ENCODE measurements around the gene CPXM1.

Gene CPXM1

DNA sequence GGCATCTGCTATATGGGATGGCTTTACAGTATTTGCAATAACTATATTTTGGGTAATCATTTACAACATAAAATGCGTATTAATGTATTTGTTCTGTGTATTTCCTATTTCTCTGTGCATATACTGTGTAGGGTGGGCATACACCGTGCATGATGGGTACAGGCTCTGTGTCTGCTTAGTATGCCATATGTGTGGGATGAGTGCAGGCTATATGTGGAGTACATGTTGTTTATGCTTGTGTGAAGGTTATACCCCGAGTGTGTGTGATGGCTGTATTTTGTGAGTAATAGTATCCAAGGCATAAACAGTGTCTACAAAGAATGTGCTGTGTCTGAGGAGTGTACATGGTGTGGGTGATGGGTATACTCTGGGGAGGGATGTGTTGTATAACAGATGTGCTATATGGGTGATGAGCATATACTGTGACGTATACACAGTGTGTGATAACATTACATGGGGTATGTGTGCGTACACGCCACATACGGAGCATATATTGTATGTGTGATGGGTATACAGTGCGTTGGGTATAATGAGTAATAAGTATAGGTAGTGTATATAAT, 52.7 kb downstream of the CPXM1 start:
- no peak for DNase-seq

- no peak for DNase-seq
Observed at GRCh38 chr20:2746636-2747265, 53.7 kb downstream of the CPXM1 start.

GRCh38 chr20:2745936-2746635, 54.3 kb downstream of the CPXM1 start:
- no peak for DNase-seq

GRCh38 chr20:2745060-2745910, 55.1 kb downstream of the CPXM1 start:
- DNase-seq: no peak
